Endodermal cell (in vitro differentiated cells): ENCODE measurements around the gene SLC35A2. TPM values are rescaled to one million over a fixed set of nuclear protein-coding genes. Genes with fewer than 3 reads are reported as not detected.

ENCODE experiments used
- DNase-seq: peaks from one replicate; pipeline ENCODE4 v3.0.0-alpha.2; 2017
- H3K27ac ChIP-seq: 2 replicates; pipeline ENCODE4 v1.5.1; 2013; ENCODE audit warnings: mild to moderate bottlenecking, low read depth, low read length, moderate library complexity
- H3K27me3 ChIP-seq: 2 replicates; pipeline ENCODE4 v1.6.1; 2013; ENCODE audit warnings: mild to moderate bottlenecking, low read length, moderate library complexity; ENCODE audit not compliant: insufficient read depth, control insufficient read depth, poor library complexity, severe bottlenecking
- H3K36me3 ChIP-seq: 2 replicates; pipeline ENCODE4 v1.7.0; 2013; ENCODE audit warnings: mild to moderate bottlenecking, low read length, moderate library complexity; ENCODE audit not compliant: control insufficient read depth, insufficient read depth
- H3K4me1 ChIP-seq: one replicate; pipeline ENCODE4 v1.7.0; 2013; ENCODE audit warnings: low read length; ENCODE audit not compliant: control insufficient read depth, insufficient read depth
- H3K4me3 ChIP-seq: 2 replicates; pipeline ENCODE4 v1.5.1; 2013; ENCODE audit warnings: mild to moderate bottlenecking, low read length, moderate library complexity
- H3K9ac ChIP-seq: 2 replicates; pipeline ENCODE4 v1.6.1; 2013; ENCODE audit warnings: mild to moderate bottlenecking, low read length, moderate library complexity; ENCODE audit not compliant: poor library complexity, severe bottlenecking; ENCODE audit errors: extremely low read depth
- H3K9me3 ChIP-seq: 2 replicates; pipeline ENCODE4 v1.6.1; 2013; ENCODE audit warnings: mild to moderate bottlenecking, low read length, moderate library complexity; ENCODE audit not compliant: control insufficient read depth
- H3K27ac Mint-ChIP-seq: 2 replicates; pipeline ENCODE4 v1.8.0; 2020; ENCODE audit warnings: mixed read lengths
- H3K27me3 Mint-ChIP-seq: 2 replicates; pipeline ENCODE4 v1.8.0; 2021; ENCODE audit warnings: mild to moderate bottlenecking, mixed read lengths; ENCODE audit not compliant: insufficient read depth
- H3K36me3 Mint-ChIP-seq: 2 replicates; pipeline ENCODE4 v1.8.0; 2020; ENCODE audit warnings: low read depth, mixed read lengths
- H3K4me1 Mint-ChIP-seq: 2 replicates; pipeline ENCODE4 v1.8.0; 2020; ENCODE audit warnings: mixed read lengths
- H3K4me3 Mint-ChIP-seq: 2 replicates; pipeline ENCODE4 v1.8.0; 2020; ENCODE audit warnings: mild to moderate bottlenecking, moderate library complexity, mixed read lengths
- H3K9me3 Mint-ChIP-seq: 2 replicates; pipeline ENCODE4 v1.8.0; 2020; ENCODE audit warnings: mild to moderate bottlenecking, mixed read lengths
- CTCF ChIP-seq: fragments of 200-600 bp; sonication (generic); conservative IDR thresholded peaks from 2 replicates; pipeline ENCODE4 v1.5.0; 2021; ENCODE audit warnings: antibody characterized with exemption, mild to moderate bottlenecking
- WGBS, 2 experiments: methylation state at CpG; one replicate each; pipeline versions ENCODE4 v1.1.5 to v1.1.7; 2013; ENCODE audit warnings: missing lambda C conversion rate in 2 of 2, mixed read lengths in 1 of 2; ENCODE audit not compliant: insufficient coverage in 1 of 2, insufficient read length in 1 of 2; 5-methylcytosine and 5-hydroxymethylcytosine counted together
- total RNA-seq, 2 donors: library from RNA; stranded (reverse); fragmentation: NEBNext Ultra II Directional in 1 of 2; extraction: Animal tissue kit (Norgen Biotek cat#: 25700) in 1 of 2; gene quantifications; 2 replicates in 1 of 2; 3 replicates in 1 of 2; pipeline ENCODE4 v1.2.1, GENCODE V29; 2021

Gene SLC35A2
- total RNA-seq, 2 donors from 2014 or later = 22.8 to 24.7 TPM

GRCh38 chrX:48918643-48919340, 7.3 kb upstream of the SLC35A2 start, which contains the start of gene PIM2:
PIM2 (minus strand) TSS chrX:48919024; CDS start chrX:48918834, 190 bp downstream.
- Mint-ChIP-seq H3K9me3 (peaks cover 56% of the 10 kb centered on the region), H3K27me3 (no peaks in the 10 kb centered on the region), H3K27ac (peak within 1 kb of the TSS; percentile 98), H3K4me1 (peaks cover 28% of the 10 kb centered on the region), H3K4me3 (peak within 1 kb of the TSS; percentile 90), H3K36me3 (peaks cover 47% of the 10 kb centered on the region)
- Histone ChIP-seq H3K9me3 (no peaks in the 10 kb centered on the region), H3K9ac (peak within 1 kb of the TSS; percentile 83), H3K27me3 (no peaks in the 10 kb centered on the region), H3K4me1 (no peaks in the 10 kb centered on the region), H3K36me3 (peaks cover 31% of the 10 kb centered on the region), H3K27ac (peak within 1 kb of the TSS; percentile 69), H3K4me3 (peak within 1 kb of the TSS; percentile 88)
- DNase-seq = peak; percentile 95
- no peak for TF ChIP-seq CTCF
- WGBS, 2 experiments = 0% methylated on average over 42 of the region's 55 CpGs; no CpG with 5 or more reads in 1 of the 2 experiments

GRCh38 chrX:48918301-48918642, 6.8 kb upstream of the SLC35A2 start:
- H3K27ac ChIP-seq = no peak overlapping the region
- H3K4me1 Mint-ChIP-seq = peaks cover 28% of the 10 kb centered on the region
- H3K36me3 Mint-ChIP-seq = peaks cover 47% of the 10 kb centered on the region

More at GRCh38 chrX:48918301-48918642, 6.8 kb upstream of the SLC35A2 start:
- Mint-ChIP-seq H3K27ac (peak overlapping the region; percentile 93), H3K4me3 (peak overlapping the region; percentile 90), H3K27me3 (no peaks in the 10 kb centered on the region), H3K9me3 (peaks cover 56% of the 10 kb centered on the region)
- Histone ChIP-seq H3K4me3 (peak overlapping the region; percentile 88), H3K27me3 (no peaks in the 10 kb centered on the region), H3K36me3 (peaks cover 32% of the 10 kb centered on the region), H3K4me1 (no peaks in the 10 kb centered on the region), H3K9me3 (no peaks in the 10 kb centered on the region), H3K9ac (peak overlapping the region; percentile 77)
- DNase-seq = no peak
- TF ChIP-seq CTCF = no peak
- 0% methylated on average over 14 of the region's 23 CpGs; no CpG with 5 or more reads in 1 of the 2 experiments for WGBS, 2 experiments
